ENCODE measurements around the gene DENND5A. TPM values are rescaled to one million over a fixed set of nuclear protein-coding genes. Genes with fewer than 3 reads are reported as not detected.

Gene DENND5A
- total RNA-seq, 2 donors from 2014 or later: 7.0 to 24.8 TPM

DNA sequence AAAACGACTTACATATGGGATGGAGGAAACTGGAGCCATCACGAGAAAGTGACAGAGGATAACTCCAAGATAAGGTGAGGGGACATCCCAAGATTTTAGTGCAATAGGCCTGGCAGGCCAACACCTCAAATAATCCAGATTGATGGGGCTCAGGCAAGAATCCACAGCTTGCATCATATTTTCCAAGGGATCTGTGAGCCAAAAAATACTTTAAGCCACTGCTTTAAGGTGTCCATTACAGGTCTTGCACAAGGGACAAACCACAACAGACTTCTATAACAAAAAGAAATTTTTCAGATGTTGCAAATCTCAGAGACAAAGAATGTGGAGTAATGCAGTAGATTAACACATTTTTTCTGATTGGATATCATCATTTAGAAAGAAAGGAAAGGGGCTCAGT lies 45.6 kb downstream of the DENND5A start:
- H3K27me3 ChIP-seq: no peaks in the 10 kb centered on the region
- intact Hi-C loops (cut with DNase I): no loop called here
- H3K9me3 ChIP-seq: no peaks in the 10 kb centered on the region
- TF ChIP-seq, protein P1, sequence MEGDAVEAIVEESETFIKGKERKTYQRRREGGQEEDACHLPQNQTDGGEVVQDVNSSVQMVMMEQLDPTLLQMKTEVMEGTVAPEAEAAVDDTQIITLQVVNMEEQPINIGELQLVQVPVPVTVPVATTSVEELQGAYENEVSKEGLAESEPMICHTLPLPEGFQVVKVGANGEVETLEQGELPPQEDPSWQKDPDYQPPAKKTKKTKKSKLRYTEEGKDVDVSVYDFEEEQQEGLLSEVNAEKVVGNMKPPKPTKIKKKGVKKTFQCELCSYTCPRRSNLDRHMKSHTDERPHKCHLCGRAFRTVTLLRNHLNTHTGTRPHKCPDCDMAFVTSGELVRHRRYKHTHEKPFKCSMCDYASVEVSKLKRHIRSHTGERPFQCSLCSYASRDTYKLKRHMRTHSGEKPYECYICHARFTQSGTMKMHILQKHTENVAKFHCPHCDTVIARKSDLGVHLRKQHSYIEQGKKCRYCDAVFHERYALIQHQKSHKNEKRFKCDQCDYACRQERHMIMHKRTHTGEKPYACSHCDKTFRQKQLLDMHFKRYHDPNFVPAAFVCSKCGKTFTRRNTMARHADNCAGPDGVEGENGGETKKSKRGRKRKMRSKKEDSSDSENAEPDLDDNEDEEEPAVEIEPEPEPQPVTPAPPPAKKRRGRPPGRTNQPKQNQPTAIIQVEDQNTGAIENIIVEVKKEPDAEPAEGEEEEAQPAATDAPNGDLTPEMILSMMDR (IDR thresholded peaks at IDR 0.05): no peak
- no peaks in the 10 kb centered on the region for H3K36me3 ChIP-seq
- no peak for DNase-seq
- H3K4me1 ChIP-seq: no peaks in the 10 kb centered on the region
- no peak overlapping the region for H3K27ac ChIP-seq
- H3K9ac ChIP-seq (ENCODE audit: low read depth in 2 of 2, low read length in 2 of 2): no peak overlapping the region
- no peak overlapping the region for H3K4me3 ChIP-seq

DNA sequence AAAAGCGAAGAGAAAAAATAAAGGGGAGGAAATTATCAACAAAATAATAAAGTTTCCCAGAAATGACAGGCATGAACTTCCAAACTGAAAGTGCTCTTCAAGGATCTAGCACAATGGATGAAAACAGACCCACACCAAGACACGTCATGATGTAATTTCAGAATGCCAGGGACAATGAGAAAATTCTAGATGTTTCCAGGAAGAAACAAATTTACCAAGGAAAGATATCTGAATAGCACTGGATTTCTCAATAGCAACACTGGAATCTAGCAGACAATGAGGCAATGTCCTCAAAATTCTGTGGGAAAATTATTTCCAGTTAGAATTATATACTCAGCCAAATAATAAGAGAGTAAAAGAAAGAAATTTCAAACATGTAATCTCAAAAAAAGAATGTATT lies 46.0 kb downstream of the DENND5A start:
- Histone ChIP-seq H3K9ac (ENCODE audit: low read depth in 2 of 2, low read length in 2 of 2) (no peak overlapping the region), H3K27ac (no peak overlapping the region), H3K4me1 (no peaks in the 10 kb centered on the region), H3K36me3 (no peaks in the 10 kb centered on the region), H3K9me3 (no peaks in the 10 kb centered on the region), H3K27me3 (no peaks in the 10 kb centered on the region), H3K4me3 (no peak overlapping the region)
- TF ChIP-seq, protein P1 (IDR thresholded peaks at IDR 0.05): no peak
- DNase-seq: no peak
- intact Hi-C loops (cut with DNase I): no loop called here

DNA sequence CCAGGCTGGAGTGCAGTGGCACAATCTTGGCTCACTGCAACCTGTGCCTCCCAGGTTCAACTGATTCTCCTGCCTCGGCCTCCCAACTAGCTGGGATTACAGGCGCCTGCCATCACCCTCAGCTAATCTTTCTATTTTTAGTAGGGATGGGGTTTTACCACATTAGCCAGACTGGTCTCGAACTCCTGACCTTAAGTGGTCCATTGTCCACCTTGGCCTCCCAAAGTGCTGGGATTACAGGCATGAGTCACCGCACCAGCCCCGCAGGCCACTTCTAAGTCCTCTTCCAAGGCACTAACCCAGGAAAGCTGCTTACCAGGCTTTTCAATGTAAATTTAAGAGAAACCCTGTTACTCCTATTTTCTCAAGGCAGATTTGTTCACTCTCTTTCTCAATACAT lies 50.4 kb downstream of the DENND5A start:
- intact Hi-C loops (cut with DNase I): no loop called here
- DNase-seq: no peak
- no peak overlapping the region for H3K27ac ChIP-seq
- H3K27me3 ChIP-seq: no peaks in the 10 kb centered on the region
- H3K4me1 ChIP-seq: no peaks in the 10 kb centered on the region
- TF ChIP-seq, protein P1 (IDR thresholded peaks at IDR 0.05): no peak
- no peaks in the 10 kb centered on the region for H3K36me3 ChIP-seq
- H3K4me3 ChIP-seq: no peak overlapping the region
- H3K9me3 ChIP-seq: no peaks in the 10 kb centered on the region
- H3K9ac ChIP-seq (ENCODE audit: low read depth in 2 of 2, low read length in 2 of 2): no peak overlapping the region

DNA sequence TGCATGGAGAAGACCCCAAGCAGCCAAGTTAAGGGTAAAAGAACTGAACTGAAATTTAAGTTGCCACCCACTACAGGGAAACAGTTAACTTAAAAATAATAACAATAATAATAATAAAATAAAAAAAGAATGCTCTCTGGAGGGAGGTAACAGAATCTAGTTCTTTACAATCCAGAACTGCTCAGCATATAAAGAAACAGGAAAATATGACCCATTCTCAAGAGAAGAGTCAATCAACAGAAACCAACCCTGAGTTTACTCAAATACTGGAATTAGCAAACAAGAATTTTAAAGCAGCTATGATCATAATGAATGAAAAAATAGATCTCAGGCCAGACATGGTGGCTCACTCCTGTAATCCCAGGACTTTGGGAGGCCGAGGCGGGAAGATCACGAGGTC lies 53.8 kb downstream of the DENND5A start:
- DNase-seq: no peak
- Histone ChIP-seq H3K4me1 (no peaks in the 10 kb centered on the region), H3K4me3 (no peak overlapping the region), H3K27me3 (no peaks in the 10 kb centered on the region), H3K9ac (ENCODE audit: low read depth in 2 of 2, low read length in 2 of 2) (no peak overlapping the region), H3K9me3 (no peaks in the 10 kb centered on the region), H3K36me3 (no peaks in the 10 kb centered on the region), H3K27ac (no peak overlapping the region)
- TF ChIP-seq, protein P1 (IDR thresholded peaks at IDR 0.05): no peak
- intact Hi-C loops (cut with DNase I): no loop called here

DNA sequence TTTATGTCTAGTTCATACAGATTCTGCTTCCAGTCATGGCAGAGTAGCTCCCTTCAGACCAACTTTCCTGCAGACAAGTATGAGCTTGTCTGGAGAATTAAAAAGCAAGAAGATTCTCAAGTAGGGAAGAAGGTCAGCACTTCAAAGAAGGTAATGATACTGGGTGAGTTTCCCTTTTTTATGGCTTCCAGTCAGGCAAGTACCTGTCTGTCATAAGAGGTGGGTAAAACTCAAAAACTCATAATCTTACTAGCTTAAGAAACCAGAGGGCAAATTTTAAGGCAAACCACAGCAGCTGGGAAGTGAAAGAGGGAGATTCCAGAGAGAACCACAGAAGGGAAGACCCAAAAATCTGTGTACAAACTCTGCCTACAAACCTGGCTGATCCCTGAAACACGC lies 54.2 kb downstream of the DENND5A start:
- intact Hi-C loops (cut with DNase I): no loop called here
- H3K4me1 ChIP-seq: no peaks in the 10 kb centered on the region
- H3K27ac ChIP-seq: no peak overlapping the region
- H3K9me3 ChIP-seq: no peaks in the 10 kb centered on the region
- H3K27me3 ChIP-seq: no peaks in the 10 kb centered on the region
- H3K9ac ChIP-seq (ENCODE audit: low read depth in 2 of 2, low read length in 2 of 2): no peak overlapping the region
- TF ChIP-seq, protein P1 (IDR thresholded peaks at IDR 0.05): no peak
- no peak for DNase-seq
- no peaks in the 10 kb centered on the region for H3K36me3 ChIP-seq
- H3K4me3 ChIP-seq: no peak overlapping the region
